ENCODE data around the gene TMEM229B. TPM values are rescaled to one million over a fixed set of nuclear protein-coding genes. Genes with fewer than 3 reads are reported as not detected.
A peak's percentile ranks its signal among the peaks of the same experiment; 100 is the strongest.

Gene TMEM229B
- total RNA-seq, 1 donor from 2014 or later, result 1.3 TPM

GRCh38 chr14:67516676-67517075 is 28.2 kb upstream of the TMEM229B start:
- FAIRE-seq, result no peak
- Histone ChIP-seq H3K79me2 (ENCODE audit: insufficient read depth, low read length) (no peaks in the 10 kb centered on the region), H3K9ac (ENCODE audit: low read length) (no peak overlapping the region), H3K27me3 (ENCODE audit: insufficient read depth, low read length) (peaks cover 45% of the 10 kb centered on the region), H3K27ac (ENCODE audit: low read depth, low read length) (no peak overlapping the region), H4K20me1 (ENCODE audit: insufficient read depth, low read length) (no peaks in the 10 kb centered on the region), H3K4me1 (ENCODE audit: insufficient read depth, low read length) (no peaks in the 10 kb centered on the region), H3K36me3 (ENCODE audit: insufficient read depth, low read length) (no peaks in the 10 kb centered on the region), H2AFZ (ENCODE audit: low read depth, low read length) (no peak overlapping the region), H3K4me2 (ENCODE audit: low read length) (no peak overlapping the region), H3K4me3 (ENCODE audit: insufficient read depth, low read depth, low read length) (no peak overlapping the region), H3K9me3 (ENCODE audit: insufficient read depth, low read depth, low read length) (no peaks in the 10 kb centered on the region)
- Mint-ChIP-seq H3K4me1 (ENCODE audit: low read depth, unreplicated experiment) (no peaks in the 10 kb centered on the region), H3K27me3 (ENCODE audit: low read depth, unreplicated experiment) (peaks cover 53% of the 10 kb centered on the region), H3K27ac (ENCODE audit: unreplicated experiment) (no peak overlapping the region), H3K4me3 (ENCODE audit: unreplicated experiment) (peak overlapping the region; percentile 61), H3K36me3 (ENCODE audit: low read depth, unreplicated experiment) (no peaks in the 10 kb centered on the region), H3K9me3 (ENCODE audit: unreplicated experiment) (no peaks in the 10 kb centered on the region)
- no peak for TF ChIP-seq EZH2 (IDR thresholded peaks at IDR 0.05; ENCODE audit: insufficient read depth, low read length)
- TF ChIP-seq CTCF (IDR thresholded peaks at IDR 0.05; ENCODE audit: insufficient read depth, low read depth, low read length), result no peak
- no peak for DNase-seq (ENCODE audit: low read depth)

DNA sequence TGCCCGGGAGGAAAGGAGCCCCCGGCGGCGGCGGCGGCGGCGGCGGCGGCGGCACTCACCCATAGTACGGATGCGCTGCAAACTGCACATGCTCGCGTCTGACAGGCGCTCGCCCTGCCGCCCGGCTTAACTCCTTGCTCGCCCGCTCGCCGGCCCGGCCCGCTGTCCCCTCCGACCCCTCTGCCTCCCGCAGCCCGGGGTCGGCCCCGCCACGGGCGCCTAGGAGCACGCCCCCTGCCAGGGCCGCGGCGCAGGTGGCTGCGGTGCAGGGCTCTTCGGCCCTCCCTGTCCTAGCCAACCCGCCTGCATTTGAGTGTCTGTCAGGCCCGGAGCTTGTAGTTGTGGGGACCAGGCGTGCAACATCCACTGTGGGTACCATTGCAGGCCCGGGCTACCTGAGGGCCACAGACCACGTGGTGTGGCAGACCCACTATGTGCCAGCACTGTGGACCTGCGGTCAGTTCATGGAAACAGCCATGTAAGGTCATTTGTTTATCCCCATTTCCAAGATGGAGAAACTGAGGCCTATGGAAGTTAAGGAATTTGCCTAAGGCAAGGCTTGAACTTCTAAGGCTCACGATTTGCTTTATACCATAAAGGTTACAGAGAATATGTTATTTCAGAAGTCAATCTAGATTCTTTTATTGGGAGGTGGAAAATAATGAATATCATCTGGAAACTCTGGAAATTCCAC is 27.0 kb upstream of the TMEM229B start:
- H3K4me1 Mint-ChIP-seq (ENCODE audit: low read depth, unreplicated experiment), result peaks cover 9% of the 10 kb centered on the region

More for the DNA sequence above, 27.0 kb upstream of the TMEM229B start:
- Mint-ChIP-seq H3K9me3 (ENCODE audit: unreplicated experiment) (no peaks in the 10 kb centered on the region), H3K27me3 (ENCODE audit: low read depth, unreplicated experiment) (peaks cover 48% of the 10 kb centered on the region), H3K4me3 (ENCODE audit: unreplicated experiment) (peak overlapping the region; percentile 34), H3K27ac (ENCODE audit: unreplicated experiment) (no peak overlapping the region), H3K36me3 (ENCODE audit: low read depth, unreplicated experiment) (no peaks in the 10 kb centered on the region)
- H3K36me3 ChIP-seq (ENCODE audit: insufficient read depth, low read length), result no peaks in the 10 kb centered on the region
- no peaks in the 10 kb centered on the region for H4K20me1 ChIP-seq (ENCODE audit: insufficient read depth, low read length)
- no peak overlapping the region for H3K9ac ChIP-seq (ENCODE audit: low read length)
- H2AFZ ChIP-seq (ENCODE audit: low read depth, low read length), result peak overlapping the region; percentile 79
- peaks cover 35% of the 10 kb centered on the region for H3K27me3 ChIP-seq (ENCODE audit: insufficient read depth, low read length)
- H3K79me2 ChIP-seq (ENCODE audit: insufficient read depth, low read length), result no peaks in the 10 kb centered on the region
- DNase-seq (ENCODE audit: low read depth) (no peak), FAIRE-seq (no peak)
- H3K4me3 ChIP-seq (ENCODE audit: insufficient read depth, low read depth, low read length), result peak overlapping the region; percentile 66
- H3K9me3 ChIP-seq (ENCODE audit: insufficient read depth, low read depth, low read length), result no peaks in the 10 kb centered on the region
- H3K4me2 ChIP-seq (ENCODE audit: low read length), result peak overlapping the region; percentile 89
- TF ChIP-seq EZH2 (IDR thresholded peaks at IDR 0.05; ENCODE audit: insufficient read depth, low read length) (no peak), CTCF (IDR thresholded peaks at IDR 0.05; ENCODE audit: insufficient read depth, low read depth, low read length) (no peak)
- no peaks in the 10 kb centered on the region for H3K4me1 ChIP-seq (ENCODE audit: insufficient read depth, low read length)
- H3K27ac ChIP-seq (ENCODE audit: low read depth, low read length), result no peak overlapping the region
